ENCODE results near the gene RNF187. TPM values are rescaled to one million over a fixed set of nuclear protein-coding genes. Genes with fewer than 3 reads are reported as not detected.

The RNF187 gene
- total and polyA plus RNA-seq, 2 of the 4 experiments (the other 2 are of a cell fraction) = 14.0 to 55.4 TPM

GRCh38 chr1:228469413-228470162 is 17.6 kb upstream of the RNF187 start:
- intact Hi-C loops (cut with micrococcal nuclease) = no loop called here
- no peak for DNase-seq
- no peak overlapping the region for H2AK5ac ChIP-seq (ENCODE audit: low read depth, low read length)
- no peak for TF ChIP-seq POLR2A (IDR thresholded peaks at IDR 0.05; ENCODE audit: low read depth, low read length)
- TF ChIP-seq USF2 (IDR thresholded peaks at IDR 0.05; ENCODE audit: low read depth, low read length) = no peak
- no peak for TF ChIP-seq RFX5 (IDR thresholded peaks at IDR 0.05; ENCODE audit: low read depth, low read length)
- TF ChIP-seq NFE2L2 (IDR thresholded peaks at IDR 0.05; ENCODE audit: low read depth, low read length) = no peak
- TF ChIP-seq BHLHE40 (IDR thresholded peaks at IDR 0.05; ENCODE audit: low read depth, low read length) = no peak
- no peak for TF ChIP-seq MAFK (IDR thresholded peaks at IDR 0.05; ENCODE audit: low read depth, low read length)
- no peak for TF ChIP-seq MAZ (IDR thresholded peaks at IDR 0.05; ENCODE audit: borderline replicate concordance, low read depth, low read length)
- no peak for TF ChIP-seq SMC3 (IDR thresholded peaks at IDR 0.05; ENCODE audit: low read depth, low read length)
- TF ChIP-seq CEBPB (IDR thresholded peaks at IDR 0.05; ENCODE audit: low read depth, low read length) = no peak
- no peak for TF ChIP-seq FOS (IDR thresholded peaks at IDR 0.05; ENCODE audit: low read depth, low read length)
- no peak for TF ChIP-seq MXI1 (IDR thresholded peaks at IDR 0.05; ENCODE audit: borderline replicate concordance, low read depth, low read length)
- no peak for TF ChIP-seq CHD1 (IDR thresholded peaks at IDR 0.05; ENCODE audit: low read depth, low read length)
- TF ChIP-seq CTCF (conservative IDR thresholded peaks at IDR 0.05; ENCODE audit: low read depth, low read length) = no peak
- no peak for TF ChIP-seq RCOR1 (IDR thresholded peaks at IDR 0.05; ENCODE audit: insufficient replicate concordance, low read length)
- no peak for TF ChIP-seq RAD21 (IDR thresholded peaks at IDR 0.05; ENCODE audit: low read length)
- H3K9ac ChIP-seq (ENCODE audit: low read depth, low read length) = no peak overlapping the region
- no peak overlapping the region for H4K91ac ChIP-seq (ENCODE audit: insufficient read depth, low read depth, low read length)
- no peak overlapping the region for H3K23ac ChIP-seq (ENCODE audit: low read depth, low read length)
- no peak overlapping the region for H2BK20ac ChIP-seq (ENCODE audit: low read depth, low read length)
- no peak overlapping the region for H3K27ac ChIP-seq (ENCODE audit: insufficient read depth, low read length)
- no peak overlapping the region for H3K4ac ChIP-seq (ENCODE audit: low read depth, low read length)
- H4K5ac ChIP-seq (ENCODE audit: low read depth, low read length) = no peak overlapping the region
- no peaks in the 10 kb centered on the region for H3K9me3 ChIP-seq (ENCODE audit: control insufficient read depth, insufficient read depth, low read length)
- no peak overlapping the region for H3K56ac ChIP-seq (ENCODE audit: extremely low read depth, insufficient read depth, low read length)
- H2AFZ ChIP-seq (replicated peaks; ENCODE audit: low read length, poor library complexity) = peak overlapping the region; percentile 46
- H3K27me3 ChIP-seq (ENCODE audit: control insufficient read depth, insufficient read depth, low read length) = peaks cover 37% of the 10 kb centered on the region
- no TSS peak for BruUV-seq (replicated peaks)
- dilution Hi-C loops (cut with HindIII; ENCODE audit: low sequenced_read_pairs, unreplicated experiment) = no loop called here
- no peaks in the 10 kb centered on the region for H3K9me1 ChIP-seq (ENCODE audit: insufficient read depth, low read length)
- CTCF ChIA-PET = no interaction called here
- no peaks in the 10 kb centered on the region for H3K36me3 ChIP-seq (ENCODE audit: control insufficient read depth, insufficient read depth, low read length)
- no peak overlapping the region for H2AK9ac ChIP-seq (replicated peaks; ENCODE audit: low read depth, low read length, poor library complexity)
- in situ Hi-C loops (cut with MboI; ENCODE audit: low sequenced_read_pairs) = no loop called here
- POLR2A ChIA-PET (ENCODE audit: unreplicated experiment) = no interaction called here
- no peak overlapping the region for H2BK120ac ChIP-seq (ENCODE audit: low read depth, low read length)
- no peak overlapping the region for H3K4me3 ChIP-seq (ENCODE audit: insufficient read depth, low read depth, low read length)
- H4K20me1 ChIP-seq (ENCODE audit: insufficient read depth, low read length) = no peaks in the 10 kb centered on the region
- 18% methylated on average over 5 of the region's 33 CpGs; no CpG with 5 or more reads in 1 of the 2 experiments for WGBS, 2 experiments (ENCODE audit: extremely low coverage in 2 of 2, insufficient read length in 1 of 2)
- H2BK5ac ChIP-seq (ENCODE audit: low read depth, low read length, poor library complexity, severe bottlenecking) = no peak overlapping the region
- no peak overlapping the region for H2BK15ac ChIP-seq (ENCODE audit: low read depth, low read length)
- H3K14ac ChIP-seq (replicated peaks; ENCODE audit: low read depth, low read length) = no peak overlapping the region
- ATAC-seq (ENCODE audit: low read depth) = no peak
- no peak overlapping the region for H3K4me2 ChIP-seq (ENCODE audit: low read depth, low read length)
- H3K4me1 ChIP-seq (ENCODE audit: control insufficient read depth, insufficient read depth, low read length) = 0 out of 2 replicates have a peak, but pooled peaks cover 1% of the 10 kb centered on the region
- H3K18ac ChIP-seq (ENCODE audit: low read depth, low read length) = no peak overlapping the region
- H3K79me1 ChIP-seq (ENCODE audit: low read depth in 1 of 2, low read length in 2 of 2) = no peaks in the 10 kb centered on the region
- no peak overlapping the region for H4K8ac ChIP-seq (ENCODE audit: low read depth in 2 of 2, low read length in 2 of 2)
